ENCODE results near the gene NECAB2.

The NECAB2 gene

GRCh38 chr16:84024854-84025253 is 56.8 kb downstream of the NECAB2 start:
- no peak for DNase-seq (ENCODE audit: low spot score)

- no peak for DNase-seq (ENCODE audit: low spot score)
These were observed 58.6 kb downstream of the NECAB2 start for GRCh38 chr16:84026606-84027005.

GRCh38 chr16:84027625-84028024 is 59.6 kb downstream of the NECAB2 start:
- no peak for DNase-seq (ENCODE audit: low spot score)

- peak; percentile 14 for DNase-seq (ENCODE audit: low spot score)
These were observed 61.4 kb downstream of the NECAB2 start for GRCh38 chr16:84029297-84030047.

GRCh38 chr16:84031556-84031955 is 63.5 kb downstream of the NECAB2 start:
- no peak for DNase-seq (ENCODE audit: low spot score)

GRCh38 chr16:84032458-84033178 is 64.6 kb downstream of the NECAB2 start:
- DNase-seq (ENCODE audit: low spot score) = no peak

GRCh38 chr16:84033251-84034195 is 65.5 kb downstream of the NECAB2 start:
- DNase-seq (ENCODE audit: low spot score) = no peak

GRCh38 chr16:84034516-84034915 is 66.5 kb downstream of the NECAB2 start:
- no peak for DNase-seq (ENCODE audit: low spot score)

- no peak for DNase-seq (ENCODE audit: low spot score)
These were observed 68.1 kb downstream of the NECAB2 start for GRCh38 chr16:84036131-84036530.

- DNase-seq (ENCODE audit: low spot score) = no peak
These were observed 69.0 kb downstream of the NECAB2 start for GRCh38 chr16:84036982-84037425.

GRCh38 chr16:84038469-84038868 is 70.4 kb downstream of the NECAB2 start:
- no peak for DNase-seq (ENCODE audit: low spot score)

GRCh38 chr16:84039696-84040095 is 71.7 kb downstream of the NECAB2 start:
- no peak for DNase-seq (ENCODE audit: low spot score)

- no peak for DNase-seq (ENCODE audit: low spot score)
These were observed 72.3 kb downstream of the NECAB2 start for GRCh38 chr16:84040226-84040822.

GRCh38 chr16:84040823-84041820 is 73.1 kb downstream of the NECAB2 start:
- DNase-seq (ENCODE audit: low spot score) = peak; percentile 29

- DNase-seq (ENCODE audit: low spot score) = no peak
These were observed 73.8 kb downstream of the NECAB2 start for GRCh38 chr16:84041881-84042280.

GRCh38 chr16:84042308-84042878 is 74.3 kb downstream of the NECAB2 start, which contains the start of gene SLC38A8:
TSS of gene SLC38A8 (minus strand) at chr16:84042795. CDS start at chr16:84042157, 638 bp downstream.
- no peak for DNase-seq (ENCODE audit: low spot score)

GRCh38 chr16:84042879-84043485 is 74.9 kb downstream of the NECAB2 start:
- no peak for DNase-seq (ENCODE audit: low spot score)

GRCh38 chr16:84043486-84044117 is 75.6 kb downstream of the NECAB2 start:
- DNase-seq (ENCODE audit: low spot score) = no peak

GRCh38 chr16:84044118-84044488 is 76.1 kb downstream of the NECAB2 start:
- DNase-seq (ENCODE audit: low spot score) = no peak

Measured in globus pallidus (tissue), 1 donor.